Measurements from ENCODE around the gene AVPR2. TPM values are rescaled to one million over a fixed set of nuclear protein-coding genes. Genes with fewer than 3 reads are reported as not detected.

The AVPR2 gene
- total RNA-seq, 1 experiment from 2014 or later = not detected

DNA sequence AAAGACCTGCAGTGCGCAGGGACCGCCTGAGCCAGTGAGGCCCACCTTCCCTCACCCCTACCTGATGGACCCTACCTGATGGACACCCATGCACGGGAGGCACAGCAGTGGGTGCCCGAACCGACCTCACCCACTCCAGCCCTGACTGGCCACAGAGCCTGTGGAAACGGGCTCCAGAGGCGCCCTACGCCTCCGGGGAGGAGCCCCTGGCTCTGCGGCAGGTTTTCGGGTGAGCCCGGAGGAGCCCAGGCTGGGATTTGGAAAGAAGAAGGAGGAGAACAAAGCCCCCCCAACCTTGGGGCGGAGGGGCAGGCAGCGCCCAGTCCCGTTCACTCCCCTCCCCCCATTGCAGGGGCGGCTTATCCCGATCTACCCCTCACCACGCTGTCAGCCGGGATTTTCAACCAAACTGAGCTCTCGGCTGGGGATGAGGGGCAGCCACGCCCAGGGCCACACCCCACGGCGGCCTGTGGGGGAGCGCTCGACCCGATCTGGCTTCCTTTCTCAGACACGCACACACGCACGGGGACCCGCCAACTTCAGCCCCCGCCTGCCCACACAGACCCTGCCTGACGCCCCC is 19.2 kb upstream of the AVPR2 start:
- DNase-seq (ENCODE audit: low read depth) = no peak

DNA sequence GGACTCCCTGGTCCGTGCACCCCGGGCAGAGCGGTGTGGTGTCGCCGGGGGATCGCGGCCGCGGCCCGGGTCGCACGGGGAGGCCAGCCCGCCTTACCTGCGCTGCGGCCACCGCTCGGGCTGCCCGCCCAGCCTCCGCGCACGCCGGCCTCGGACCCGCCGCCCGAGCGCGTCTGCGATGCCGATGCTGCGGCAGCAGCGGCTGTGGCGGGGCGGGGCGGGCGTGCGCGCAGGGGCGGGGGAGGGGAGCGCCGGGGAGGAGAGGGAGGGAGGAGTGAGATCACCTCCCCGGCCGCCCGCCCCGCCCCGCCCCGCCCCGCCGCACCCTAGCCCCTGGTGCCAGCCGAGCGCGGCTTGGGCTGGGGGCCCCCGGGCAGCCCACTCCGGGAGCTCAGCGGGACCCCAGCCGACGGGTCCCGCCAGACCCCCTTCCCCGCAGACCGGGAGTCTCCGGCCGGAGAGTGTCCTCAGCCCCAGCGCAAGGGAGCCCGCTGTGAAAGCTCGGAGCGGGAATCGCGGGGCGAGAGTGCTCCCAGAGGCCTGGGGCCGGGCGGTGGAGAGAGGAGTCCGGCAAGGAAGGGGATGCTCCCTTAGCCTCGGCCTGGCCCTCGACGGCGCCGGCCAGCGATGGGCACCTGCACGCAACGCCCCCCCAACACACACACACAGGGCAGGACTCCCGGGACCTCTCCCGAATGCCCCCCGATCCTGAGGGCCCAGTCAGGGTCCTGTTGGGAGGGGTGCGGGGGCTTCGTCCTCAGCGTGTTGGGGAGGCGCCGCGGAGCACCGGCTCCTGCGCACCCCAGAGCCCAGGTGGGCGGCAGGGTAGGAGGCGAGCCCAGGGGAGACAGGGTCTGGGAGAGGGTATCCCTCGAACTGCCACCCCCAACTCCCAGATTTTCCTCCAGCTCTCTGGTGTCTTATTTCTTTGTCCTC is 18.2 kb upstream of the AVPR2 start, which contains the start of gene L1CAM:
Gene L1CAM (minus strand): TSS at position 206 of the 936 bp plus-strand sequence. CDS start 10,337 bp downstream, outside the sequence.
- peak; percentile 42 for DNase-seq (ENCODE audit: low read depth)

DNA sequence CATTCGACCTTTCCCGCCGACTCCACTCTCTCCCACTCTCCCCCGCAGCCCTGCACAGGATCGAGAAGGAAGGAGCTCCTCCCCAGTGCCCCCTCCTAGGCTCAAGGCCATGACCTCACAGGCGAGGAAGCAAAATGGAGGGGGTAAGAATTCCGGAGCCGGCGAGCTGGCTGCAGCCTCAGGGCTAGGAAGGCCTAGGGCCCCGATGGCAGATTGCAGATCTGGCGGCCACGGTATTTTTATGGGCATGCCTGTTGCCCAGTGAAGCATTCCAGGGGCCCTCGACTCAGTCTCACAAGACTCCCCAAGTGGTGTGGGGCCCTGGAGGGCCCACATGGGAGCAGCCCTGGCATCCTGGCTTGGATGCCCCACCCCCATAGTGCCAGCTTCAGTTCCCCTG is 17.6 kb upstream of the AVPR2 start:
- peak; percentile 37 for DNase-seq (ENCODE audit: low read depth)

DNA sequence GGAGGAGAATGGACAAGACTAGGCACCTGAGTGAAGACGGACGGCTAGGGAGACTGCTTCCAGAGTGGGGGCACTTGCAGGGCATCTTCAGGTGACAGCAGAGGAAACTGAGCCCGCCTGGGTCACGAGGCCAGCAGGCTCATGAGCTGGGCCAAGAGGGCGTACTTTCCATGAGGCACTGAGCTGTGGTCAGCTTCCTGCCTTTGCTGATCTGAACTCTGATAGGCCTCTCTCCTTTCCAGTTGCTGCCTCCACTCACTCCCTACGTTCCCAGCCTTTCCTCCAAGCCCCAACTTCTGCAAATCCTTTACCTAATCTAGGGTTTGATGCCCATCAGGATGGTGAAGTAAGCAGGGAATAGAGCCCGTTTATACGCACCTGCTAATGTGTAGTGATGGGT is 17.1 kb upstream of the AVPR2 start:
- DNase-seq (ENCODE audit: low read depth) = no peak

DNA sequence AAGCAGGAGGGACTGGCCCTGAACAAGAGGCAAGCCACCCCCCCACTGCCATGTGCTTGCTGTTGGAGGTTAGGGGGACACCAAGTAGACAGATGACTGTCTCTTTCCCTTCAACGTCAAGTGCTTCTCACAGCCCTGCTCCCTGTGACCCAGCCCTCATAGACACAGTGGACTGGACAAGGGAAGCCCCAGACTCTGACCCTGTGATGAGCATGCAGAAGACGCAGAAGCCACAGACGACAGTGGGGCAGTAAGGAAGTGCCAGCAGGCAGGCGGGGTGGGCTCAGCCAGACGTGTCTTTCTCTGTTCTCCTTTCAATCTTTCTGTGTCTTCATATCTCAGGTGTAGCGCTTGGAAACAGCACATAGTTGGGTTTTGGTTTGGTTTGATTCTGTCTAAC is 16.1 kb upstream of the AVPR2 start:
- DNase-seq (ENCODE audit: low read depth) = no peak

DNA sequence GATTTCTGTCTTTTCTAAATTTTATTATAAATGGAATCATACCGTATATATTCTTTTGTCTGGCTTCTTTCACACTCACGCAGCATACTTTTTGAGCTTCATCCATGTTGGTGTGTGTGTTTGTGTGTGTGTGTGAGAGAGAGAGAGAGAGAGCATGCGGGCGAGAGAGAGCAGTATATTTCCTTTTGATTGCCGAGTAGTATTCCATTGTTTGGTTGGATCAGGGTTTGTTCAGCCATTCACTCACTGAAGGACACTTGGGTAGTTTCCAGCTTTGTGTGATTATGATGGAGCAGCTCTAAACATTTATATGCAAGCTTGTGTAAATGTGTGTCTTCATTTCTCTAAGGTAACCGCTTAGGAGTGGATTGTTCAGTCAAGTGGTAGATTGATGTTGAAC is 15.3 kb upstream of the AVPR2 start:
- no peak for DNase-seq (ENCODE audit: low read depth)

DNA sequence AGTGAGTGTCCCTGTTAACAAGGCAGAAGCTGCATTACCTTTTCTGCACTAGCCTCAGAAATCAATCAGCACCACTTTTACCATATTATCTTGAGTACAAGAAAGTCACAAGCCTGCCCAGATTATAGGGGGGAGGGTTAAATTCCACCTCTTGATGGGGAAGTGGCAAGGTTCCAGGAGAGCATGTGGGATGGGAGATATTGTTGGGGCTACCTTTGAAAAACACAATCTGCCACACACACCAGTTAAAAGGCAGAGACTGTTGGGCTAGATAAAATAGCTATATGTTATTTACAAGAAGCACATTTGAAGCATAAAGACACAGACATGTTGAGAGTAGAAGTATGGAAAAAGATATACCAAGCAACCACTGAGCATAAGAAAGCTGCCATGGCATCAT is 6.6 kb upstream of the AVPR2 start:
- no peak for DNase-seq (ENCODE audit: low read depth)

DNA sequence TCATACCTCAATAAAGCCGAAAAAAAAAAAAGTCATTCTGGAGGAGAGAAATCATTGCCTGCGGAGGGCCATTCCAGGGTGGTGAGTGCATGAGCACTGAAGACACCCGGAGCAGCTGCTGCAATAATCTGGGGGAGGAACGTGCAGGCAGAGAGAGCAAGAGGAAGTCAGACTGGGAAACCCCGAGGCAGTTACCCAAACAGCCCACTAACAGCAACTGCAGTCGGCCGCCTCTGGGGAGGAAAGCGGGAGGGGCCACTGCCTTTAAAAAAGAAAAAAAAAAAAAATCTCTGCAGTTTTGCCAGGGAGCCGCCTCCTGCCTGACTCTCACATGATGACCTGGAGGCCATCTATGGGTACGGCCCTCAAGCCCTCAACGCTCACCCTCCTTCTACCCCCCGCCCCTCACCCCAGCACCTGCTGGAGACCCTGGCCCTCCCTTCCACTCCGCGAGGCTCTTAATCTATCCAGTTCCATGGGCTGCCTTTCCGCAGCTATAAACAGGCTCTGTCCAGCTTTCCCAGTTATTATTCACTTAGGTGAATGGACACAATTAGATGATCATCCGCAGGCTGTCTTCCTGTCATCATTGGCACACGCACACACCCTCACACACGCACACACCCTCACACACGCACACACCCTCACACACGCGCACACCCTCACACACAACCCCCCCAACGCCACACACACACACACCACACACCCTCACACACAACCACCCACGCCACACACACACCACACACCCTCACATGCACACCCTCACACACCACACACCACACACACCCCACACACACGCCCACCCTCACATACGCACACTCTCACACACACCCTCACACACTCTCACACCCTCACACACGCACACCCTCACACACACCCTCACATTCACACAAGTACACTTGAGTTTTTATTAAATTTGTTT is 3.4 kb upstream of the AVPR2 start:
- peak; percentile 89 for DNase-seq (ENCODE audit: low read depth)

DNA sequence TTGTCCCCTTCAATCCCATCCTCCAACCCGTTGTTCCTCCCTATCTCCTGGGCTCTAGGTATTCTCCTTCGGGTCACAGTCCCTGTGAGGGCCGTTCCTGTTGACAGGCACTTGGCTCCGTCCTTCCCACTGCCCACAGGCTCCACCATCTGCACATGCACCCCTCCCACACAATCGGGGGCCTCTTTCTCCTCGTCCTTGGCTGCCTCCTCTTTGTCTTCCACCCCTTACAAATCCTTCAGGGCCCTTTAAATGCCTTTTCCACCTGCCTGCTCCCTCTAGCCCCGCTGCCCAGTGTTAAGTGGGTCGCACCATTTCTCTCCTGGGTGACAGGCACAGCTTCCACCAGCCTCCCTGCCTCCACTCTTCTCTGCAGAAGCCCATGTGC is 2.7 kb upstream of the AVPR2 start:
- no peak for DNase-seq (ENCODE audit: low read depth)

DNA sequence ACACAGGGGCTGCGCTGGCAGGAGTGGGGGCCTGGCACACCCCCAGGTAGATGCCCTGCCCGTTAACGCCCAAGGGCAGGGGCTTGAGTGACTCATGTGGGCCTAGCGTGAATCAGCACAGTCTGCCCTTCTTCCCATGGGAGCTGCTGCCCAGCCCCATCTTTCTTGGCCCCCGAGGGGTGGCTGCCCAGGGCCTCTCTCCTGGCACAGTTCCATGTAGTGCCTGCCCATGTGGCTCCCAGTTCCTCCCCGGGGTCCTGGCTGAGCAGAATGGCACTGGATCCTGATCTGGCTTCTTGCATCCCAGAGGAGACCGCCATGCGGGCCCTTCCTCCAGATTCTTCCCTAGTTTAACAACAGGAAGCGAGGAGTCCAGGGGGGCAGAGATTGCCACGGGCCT is 2.1 kb upstream of the AVPR2 start:
- DNase-seq (ENCODE audit: low read depth) = peak; percentile 76

DNA sequence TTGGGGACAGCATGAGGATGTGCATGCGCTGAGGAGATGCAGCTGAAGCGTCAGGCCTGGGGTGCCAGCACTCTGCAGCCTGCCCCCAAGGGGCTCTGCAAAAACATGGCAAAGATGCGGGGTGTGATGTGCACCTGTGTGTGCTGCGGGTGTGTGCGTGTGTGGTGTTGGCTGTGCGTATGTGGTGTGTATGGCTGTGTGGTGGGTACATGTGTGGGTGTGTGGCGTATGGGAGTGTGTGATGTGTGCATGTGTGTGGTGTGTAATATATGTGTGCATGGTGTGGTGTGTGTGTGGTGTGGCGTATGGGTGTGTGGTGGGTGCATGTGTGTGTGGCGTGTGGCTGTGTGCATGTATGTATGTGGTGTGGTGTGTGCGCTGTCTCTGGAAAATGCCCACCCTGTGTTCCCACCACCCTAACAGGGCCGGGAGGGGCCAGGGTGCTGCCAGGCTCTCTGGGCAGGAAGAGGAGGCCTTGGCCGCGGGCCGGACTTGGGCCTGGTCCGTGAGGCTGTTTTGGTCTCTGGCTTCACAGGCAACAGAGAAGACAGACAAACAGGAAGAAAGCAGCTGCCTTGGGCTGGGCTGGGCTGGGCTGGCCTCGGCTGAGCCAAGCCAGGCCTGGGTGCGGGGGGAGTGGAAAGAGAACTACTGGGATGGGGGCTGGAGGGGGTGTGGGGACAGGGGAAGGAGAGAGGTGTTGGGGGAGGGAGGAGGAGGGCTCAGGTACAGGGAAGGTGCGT is 1.1 kb upstream of the AVPR2 start:
- DNase-seq (ENCODE audit: low read depth) = no peak

DNA sequence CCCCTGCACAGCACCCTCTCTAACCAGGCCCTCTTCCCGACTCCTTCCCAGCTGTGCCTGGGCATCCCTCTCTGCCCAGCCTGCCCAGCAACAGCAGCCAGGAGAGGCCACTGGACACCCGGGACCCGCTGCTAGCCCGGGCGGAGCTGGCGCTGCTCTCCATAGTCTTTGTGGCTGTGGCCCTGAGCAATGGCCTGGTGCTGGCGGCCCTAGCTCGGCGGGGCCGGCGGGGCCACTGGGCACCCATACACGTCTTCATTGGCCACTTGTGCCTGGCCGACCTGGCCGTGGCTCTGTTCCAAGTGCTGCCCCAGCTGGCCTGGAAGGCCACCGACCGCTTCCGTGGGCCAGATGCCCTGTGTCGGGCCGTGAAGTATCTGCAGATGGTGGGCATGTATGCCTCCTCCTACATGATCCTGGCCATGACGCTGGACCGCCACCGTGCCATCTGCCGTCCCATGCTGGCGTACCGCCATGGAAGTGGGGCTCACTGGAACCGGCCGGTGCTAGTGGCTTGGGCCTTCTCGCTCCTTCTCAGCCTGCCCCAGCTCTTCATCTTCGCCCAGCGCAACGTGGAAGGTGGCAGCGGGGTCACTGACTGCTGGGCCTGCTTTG is 1.1 kb downstream of the AVPR2 start:
- DNase-seq (ENCODE audit: low read depth) = no peak

DNA sequence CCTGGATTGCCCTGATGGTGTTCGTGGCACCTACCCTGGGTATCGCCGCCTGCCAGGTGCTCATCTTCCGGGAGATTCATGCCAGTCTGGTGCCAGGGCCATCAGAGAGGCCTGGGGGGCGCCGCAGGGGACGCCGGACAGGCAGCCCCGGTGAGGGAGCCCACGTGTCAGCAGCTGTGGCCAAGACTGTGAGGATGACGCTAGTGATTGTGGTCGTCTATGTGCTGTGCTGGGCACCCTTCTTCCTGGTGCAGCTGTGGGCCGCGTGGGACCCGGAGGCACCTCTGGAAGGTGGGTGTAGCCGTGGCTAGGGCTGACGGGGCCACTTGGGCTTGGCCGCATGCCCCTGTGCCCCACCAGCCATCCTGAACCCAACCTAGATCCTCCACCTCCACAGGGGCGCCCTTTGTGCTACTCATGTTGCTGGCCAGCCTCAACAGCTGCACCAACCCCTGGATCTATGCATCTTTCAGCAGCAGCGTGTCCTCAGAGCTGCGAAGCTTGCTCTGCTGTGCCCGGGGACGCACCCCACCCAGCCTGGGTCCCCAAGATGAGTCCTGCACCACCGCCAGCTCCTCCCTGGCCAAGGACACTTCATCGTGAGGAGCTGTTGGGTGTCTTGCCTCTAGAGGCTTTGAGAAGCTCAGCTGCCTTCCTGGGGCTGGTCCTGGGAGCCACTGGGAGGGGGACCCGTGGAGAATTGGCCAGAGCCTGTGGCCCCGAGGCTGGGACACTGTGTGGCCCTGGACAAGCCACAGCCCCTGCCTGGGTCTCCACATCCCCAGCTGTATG is 1.8 kb downstream of the AVPR2 start:
- no peak for DNase-seq (ENCODE audit: low read depth)

DNA sequence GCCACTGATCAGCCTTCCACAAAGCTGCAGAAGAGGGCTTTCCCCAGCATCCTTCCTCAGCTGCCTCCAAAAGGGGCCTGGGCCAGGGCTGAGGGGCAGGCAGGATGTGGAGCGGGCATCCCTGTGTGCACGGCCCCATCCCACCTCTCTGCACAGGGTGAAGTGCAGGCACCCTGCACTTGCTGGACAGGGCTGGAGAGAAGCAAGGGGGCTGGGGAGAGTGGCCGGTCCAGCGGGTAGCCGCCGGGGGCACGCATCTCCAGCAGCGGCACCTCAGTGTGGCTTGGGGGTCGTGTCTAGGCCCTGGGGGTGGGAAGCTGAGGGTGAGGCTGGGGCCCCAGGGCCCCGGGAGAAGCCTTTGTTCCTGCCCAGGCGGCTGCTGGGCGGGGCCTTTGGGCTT is 3.0 kb downstream of the AVPR2 start:
- DNase-seq (ENCODE audit: low read depth) = no peak

DNA sequence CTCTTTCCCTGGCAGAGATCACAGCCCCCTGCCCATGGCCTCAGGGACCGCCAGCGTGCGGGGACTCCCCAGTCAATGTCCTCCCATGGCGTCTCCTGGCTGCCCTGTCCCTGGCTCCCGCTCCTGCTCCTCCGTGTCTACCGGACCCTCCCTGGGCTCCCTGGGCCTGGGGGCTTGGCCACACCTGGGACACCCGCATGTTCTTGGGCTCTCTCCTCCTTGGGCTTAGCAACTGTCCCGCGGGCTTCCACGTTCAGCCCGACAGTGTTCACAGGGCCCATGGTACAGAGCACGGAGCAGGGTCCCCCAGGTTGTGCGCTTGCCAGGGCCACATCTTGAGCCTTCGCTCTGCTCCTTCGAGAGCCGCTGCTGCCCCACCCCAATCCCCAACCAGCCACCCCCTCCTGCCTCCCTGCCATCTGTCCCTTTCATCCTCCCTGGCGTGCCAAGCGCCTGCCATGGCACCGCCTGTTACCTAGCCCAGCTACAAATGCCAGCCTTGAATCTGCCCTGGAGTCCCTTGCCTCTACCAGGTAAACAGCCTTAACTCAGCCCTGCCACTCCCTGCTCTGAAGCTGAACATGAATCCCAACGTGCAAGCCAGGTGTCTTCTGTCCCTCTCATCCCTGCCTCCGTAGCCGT is 3.9 kb downstream of the AVPR2 start:
- DNase-seq (ENCODE audit: low read depth) = no peak

DNA sequence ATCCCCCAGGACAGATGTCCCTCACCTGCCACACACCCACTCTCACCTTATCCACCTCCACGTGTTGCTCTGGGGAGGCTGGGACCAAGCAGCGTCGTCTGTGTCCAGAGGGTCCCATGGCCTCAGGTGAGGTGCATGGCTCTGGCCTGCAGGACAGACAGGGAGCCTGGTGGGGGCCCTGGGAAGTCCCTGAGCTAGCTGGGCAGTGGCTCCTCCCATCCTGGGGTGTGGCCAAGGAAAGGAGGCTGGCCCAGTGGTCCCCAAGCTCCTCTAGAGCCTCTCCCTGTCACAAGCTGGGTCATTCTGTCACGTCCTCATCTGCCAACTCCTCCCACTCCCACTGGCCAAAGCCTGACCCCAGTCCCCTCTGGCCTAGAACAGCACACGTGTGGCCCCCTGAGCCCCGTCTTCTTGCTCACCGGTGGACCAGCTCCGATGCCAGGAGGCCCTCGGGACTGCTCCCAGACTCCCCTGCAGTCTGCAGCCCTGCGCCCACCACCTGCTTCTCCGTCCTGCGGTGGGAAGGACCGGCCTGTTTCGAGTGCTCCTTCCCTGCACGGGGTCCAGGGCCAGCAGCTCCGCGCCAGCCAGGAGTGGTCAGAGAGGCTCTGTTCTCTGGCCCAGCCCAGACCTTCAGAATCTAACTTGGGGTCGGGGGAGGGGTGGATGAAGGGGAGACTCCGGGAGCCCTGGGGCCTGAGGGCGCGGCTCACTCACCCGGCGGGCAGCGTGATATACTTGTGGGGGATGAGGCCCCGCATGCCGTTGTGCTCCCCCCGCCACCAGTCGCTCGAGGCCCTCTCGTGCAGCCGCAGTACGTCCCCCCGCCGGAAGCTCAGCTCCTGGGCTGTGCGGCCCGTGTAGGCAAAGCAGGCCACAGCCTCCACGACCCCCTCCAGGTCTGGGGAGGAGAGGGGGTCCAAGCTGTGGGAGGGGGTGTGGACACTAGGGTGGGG is 4.8 kb downstream of the AVPR2 start:
- DNase-seq (ENCODE audit: low read depth) = peak; percentile 24

DNA sequence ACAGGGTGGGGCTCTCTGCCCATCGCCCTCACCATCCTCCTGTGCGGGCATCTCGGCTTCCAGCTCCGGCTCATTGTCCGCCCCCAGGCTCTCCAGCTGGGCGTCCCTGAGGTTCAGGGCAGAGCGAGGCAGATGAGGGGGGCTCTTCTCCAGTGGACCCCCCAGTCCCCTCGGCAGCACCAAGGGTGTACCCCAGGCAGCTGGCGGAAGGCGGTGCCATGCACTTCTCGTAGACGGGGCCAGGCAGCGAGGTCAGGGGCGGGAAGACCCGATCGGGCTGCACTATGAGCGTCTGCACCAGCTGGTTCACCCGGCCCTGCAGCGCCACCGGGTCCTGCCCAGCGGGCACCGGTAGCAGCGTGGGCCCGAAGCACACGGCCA is 5.5 kb downstream of the AVPR2 start:
- DNase-seq (ENCODE audit: low read depth) = no peak

DNA sequence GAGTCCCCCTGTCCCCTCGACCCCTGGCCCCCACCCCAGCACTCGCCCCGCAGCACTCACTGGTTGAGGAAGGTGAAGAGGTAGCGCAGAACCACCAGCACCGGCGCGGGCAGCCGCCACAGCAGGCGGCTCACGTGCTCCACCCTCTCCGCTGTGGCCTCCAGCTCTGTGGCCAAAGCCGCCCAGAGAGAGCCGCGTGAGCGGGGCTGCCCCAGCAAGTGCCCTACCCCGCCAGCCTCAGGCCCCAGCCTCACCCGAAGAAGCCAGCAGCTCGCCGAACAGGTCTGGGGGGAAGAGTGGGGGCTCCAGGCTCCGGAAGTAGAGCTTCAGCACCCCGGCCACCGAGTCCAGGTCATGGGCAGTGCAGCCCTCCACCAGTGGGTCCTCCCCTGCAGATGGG is 6.0 kb downstream of the AVPR2 start:
- DNase-seq (ENCODE audit: low read depth) = no peak

DNA sequence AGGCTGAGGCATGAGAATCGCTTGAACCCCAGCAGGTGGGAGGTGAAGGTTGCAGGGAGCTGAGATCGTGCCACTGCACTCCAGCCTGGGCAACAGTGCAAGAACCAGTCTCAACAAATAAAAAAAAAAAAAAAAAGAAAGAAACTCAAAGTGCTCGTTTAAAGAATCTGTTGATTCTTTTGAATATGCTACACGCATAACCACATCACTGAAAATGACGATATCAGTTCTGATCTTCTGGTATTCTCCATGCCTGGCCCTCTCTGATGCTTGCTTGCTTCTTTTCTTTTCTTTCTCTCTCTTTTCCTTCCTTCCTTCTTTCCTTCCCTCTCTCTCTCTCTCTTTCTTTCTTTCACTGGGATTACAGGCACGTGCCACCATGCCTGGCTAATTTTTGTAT is 7.3 kb downstream of the AVPR2 start:
- DNase-seq (ENCODE audit: low read depth) = no peak

Data from Daoy (cell line).